Tibial nerve (tissue), 4 donors: Measurements from ENCODE around the gene STK33.

ENCODE experiments used
- CTCF ChIP-seq, 5 experiments: fragments of 200-600 bp in 3 of 5; fragments of 450-650 bp in 2 of 5; sonication (generic) in 3 of 5; IDR thresholded peaks; one replicate each; pipeline ENCODE4 v1.5.1; 2016 to 2019; ENCODE audit warnings: antibody characterized with exemption in 5 of 5, mild to moderate bottlenecking in 3 of 5, moderate library complexity in 2 of 5
- EP300 ChIP-seq, 2 donors: sonication (generic); formaldehyde crosslinking; IDR thresholded peaks; one replicate each; pipeline ENCODE4 v1.6.1; 2017; ENCODE audit warnings: antibody characterized with exemption in 2 of 2, mild to moderate bottlenecking in 1 of 2

DNA sequence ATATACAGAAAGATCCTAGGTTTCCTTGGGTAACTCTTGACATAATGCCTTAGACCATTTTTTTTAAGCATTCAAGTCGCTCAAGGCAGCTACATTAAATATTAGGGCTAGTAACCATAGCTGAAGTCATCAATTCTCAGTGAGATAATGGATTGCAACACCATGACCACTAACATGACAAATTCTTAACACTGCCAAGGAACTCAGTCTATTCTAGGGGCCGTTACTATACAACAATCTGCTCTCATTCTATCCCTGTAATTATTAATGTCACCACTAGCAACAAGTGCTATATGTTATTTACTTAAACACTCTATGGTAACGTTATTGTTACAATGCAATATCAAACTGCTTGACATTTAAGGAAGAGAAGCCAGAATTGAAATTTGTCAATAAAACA lies 3.2 kb upstream of the STK33 start:
- TF ChIP-seq EP300 (IDR thresholded peaks at IDR 0.05) (no peak), CTCF (IDR thresholded peaks at IDR 0.05) (no peak)
